Measurements from ENCODE around the gene PITRM1. TPM values are rescaled to one million over a fixed set of nuclear protein-coding genes. Genes with fewer than 3 reads are reported as not detected.
"Not testable (repeated sequence)": the region's sequence is repeated elsewhere in the genome, so short reads cannot be mapped to it uniquely, and the experiment has no call there.

The PITRM1 gene
- total RNA-seq, 1 experiment from 2014 or later = 41.7 TPM

DNA sequence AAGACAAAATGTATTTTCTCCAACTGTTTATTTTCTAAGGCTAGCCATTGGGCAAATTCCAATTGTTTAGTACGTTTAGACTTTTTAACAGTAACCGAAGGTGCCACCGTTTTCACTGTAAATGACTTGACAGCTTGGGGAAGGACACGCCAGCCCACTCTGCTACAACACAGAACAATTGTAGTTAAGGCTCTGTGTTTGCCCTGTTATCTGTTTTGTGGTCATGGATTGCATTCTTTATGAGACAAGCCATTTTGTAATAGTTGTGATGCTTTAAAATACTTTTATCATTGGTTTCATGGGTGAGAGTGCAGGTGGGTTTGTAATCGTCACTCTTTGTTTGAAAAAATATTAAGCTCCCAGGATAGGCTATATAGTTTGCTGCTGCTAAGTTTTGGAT, 6.6 kb upstream of the PITRM1 start:
- in situ Hi-C loops (cut with HindIII; ENCODE audit: low pct_unique_long_range_greater_than_20kb, low sequenced_read_pairs) = no loop called here
- no peak for DNase-seq (ENCODE audit: low read depth, low spot score)

DNA sequence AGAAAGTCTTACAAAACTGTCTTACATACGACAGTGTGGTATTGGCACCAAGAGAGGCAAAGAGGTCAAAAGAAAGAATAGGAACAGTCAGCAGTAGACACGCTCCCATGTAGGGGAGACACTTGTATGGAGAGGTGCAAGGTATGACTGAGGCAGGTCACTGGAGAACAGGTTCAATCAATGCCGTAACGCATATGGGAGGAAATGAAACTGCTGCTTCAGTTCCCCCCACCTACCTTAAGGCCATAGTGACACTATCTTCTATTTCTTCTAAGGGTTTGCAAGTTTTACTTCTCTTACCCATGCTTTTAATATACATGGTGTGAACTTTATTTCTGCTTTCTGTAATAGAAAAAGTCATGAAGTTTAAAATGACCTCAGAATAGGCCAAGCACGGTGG, 5.5 kb upstream of the PITRM1 start:
- in situ Hi-C loops (cut with HindIII; ENCODE audit: low pct_unique_long_range_greater_than_20kb, low sequenced_read_pairs) = no loop called here
- DNase-seq (ENCODE audit: low read depth, low spot score) = no peak

DNA sequence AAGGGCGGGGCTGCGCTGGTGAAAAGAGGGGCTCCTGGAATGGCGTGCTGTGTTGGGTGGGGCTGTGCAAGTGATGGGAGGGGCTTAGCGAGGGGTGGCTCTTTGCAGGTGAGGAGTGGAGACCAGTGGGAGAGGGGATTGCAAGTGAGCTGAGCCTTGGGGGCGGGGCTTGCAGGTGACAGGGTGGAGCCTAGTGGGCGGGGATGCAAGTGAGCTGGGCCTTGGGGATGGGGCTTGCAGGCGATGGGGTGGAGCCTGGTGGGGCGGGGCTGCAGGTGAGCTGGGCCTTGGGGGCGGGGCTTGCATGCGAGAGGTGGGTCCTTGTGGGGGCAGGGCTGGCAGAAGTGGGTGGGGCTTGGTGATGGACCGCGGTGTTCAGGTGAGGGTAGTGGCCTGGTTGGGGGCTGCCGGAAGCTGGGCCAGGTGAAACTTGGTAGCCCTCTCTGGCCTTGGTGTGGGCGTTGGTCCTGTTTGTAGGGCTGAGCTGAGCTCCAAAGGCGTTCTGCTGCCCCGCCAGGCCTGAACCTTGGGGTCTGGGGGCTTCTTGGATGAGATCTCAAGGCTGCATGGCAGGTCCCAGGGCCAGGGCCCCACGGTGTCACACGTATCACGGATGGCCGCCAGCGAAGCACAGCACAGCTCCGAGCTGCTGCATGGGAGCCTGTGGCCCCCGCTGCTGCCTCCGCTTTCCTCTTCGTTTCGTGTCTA, 743 bp upstream of the PITRM1 start:
- in situ Hi-C loops (cut with HindIII; ENCODE audit: low pct_unique_long_range_greater_than_20kb, low sequenced_read_pairs) = no loop called here
- no peak for DNase-seq (ENCODE audit: low read depth, low spot score)

DNA sequence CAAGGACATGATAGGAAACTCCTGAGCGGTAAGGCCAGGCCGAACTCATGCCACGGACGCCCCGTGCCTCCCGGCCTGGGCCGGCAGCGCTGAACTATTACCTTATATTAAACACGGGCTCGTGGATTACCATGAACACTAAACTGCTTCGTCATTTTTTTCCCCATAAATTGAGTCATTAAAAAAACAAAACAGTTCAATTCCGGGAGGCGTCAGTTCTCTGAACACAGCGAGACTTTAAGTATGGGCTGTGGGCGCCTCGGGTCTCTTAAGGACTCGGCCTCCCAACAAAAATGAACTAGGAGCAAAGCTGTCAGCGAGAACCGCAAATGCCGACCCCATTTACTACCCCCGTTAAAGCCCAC, 519 bp downstream of the PITRM1 start:
- peak; percentile 10 for DNase-seq (ENCODE audit: low read depth, low spot score)
- in situ Hi-C loops (cut with HindIII; ENCODE audit: low pct_unique_long_range_greater_than_20kb, low sequenced_read_pairs) = no loop called here

DNA sequence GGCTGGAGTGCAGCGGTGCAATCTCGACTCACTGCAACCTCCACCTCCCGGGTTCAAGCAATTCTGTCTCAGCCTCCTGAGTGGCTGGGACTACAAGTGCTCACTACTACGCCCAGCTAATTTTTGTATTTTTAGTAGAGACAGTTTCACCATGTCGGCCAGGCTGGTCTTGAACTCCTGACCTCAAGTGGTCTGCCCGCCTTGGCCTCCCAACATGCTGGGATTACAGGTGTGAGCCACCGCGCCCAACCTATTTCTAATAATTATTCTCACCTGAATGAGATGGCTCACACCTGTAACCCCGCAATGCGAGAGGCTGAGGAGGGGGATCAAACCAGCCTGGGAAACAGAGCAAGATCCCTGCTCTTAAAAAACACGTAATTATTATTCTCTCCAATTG, 1.1 kb downstream of the PITRM1 start:
- in situ Hi-C loops (cut with HindIII; ENCODE audit: low pct_unique_long_range_greater_than_20kb, low sequenced_read_pairs); DNase-seq (ENCODE audit: low read depth, low spot score): not testable (repeated sequence)

DNA sequence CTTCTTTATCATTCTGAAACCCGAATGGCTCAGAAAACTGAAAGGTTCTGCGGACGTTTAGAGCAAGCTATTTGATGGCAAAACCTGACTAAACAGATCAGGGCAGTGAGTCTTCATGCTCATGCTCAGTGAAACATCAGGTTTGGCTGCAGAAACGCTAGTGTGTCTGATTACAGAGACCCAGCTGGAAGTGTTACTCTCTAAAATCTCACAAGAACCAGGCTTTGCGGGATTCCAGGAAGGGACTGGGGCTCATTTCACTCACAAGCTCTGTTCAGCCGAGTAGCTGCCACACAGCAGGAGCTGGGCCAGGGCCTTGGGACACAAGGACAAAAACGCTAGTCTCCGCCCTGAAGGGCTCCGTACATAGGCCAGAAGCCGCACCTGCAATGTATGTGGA, 2.9 kb downstream of the PITRM1 start:
- no peak for DNase-seq (ENCODE audit: low read depth, low spot score)
- in situ Hi-C loops (cut with HindIII; ENCODE audit: low pct_unique_long_range_greater_than_20kb, low sequenced_read_pairs) = no loop called here

DNA sequence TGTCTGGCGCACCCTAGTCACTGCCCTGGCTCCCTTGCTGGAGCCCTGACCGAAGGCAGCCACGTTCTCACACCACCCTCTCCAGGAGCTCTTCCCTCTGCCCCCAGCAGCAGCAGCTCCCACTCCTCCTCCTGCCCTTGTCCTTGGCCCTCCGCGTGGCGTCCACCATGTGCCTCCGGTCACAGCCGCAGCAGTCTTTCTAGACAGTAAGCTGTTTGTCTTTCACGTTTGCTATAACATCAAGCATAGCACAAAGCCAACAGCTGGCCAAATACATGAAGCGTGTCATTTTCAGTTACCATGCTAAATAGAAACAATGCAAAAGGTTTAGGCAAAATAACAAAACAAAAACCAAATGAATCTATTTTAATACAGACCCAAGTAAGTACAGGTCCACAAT, 3.3 kb downstream of the PITRM1 start:
- in situ Hi-C loops (cut with HindIII; ENCODE audit: low pct_unique_long_range_greater_than_20kb, low sequenced_read_pairs) = no loop called here
- DNase-seq (ENCODE audit: low read depth, low spot score) = peak; percentile 33

DNA sequence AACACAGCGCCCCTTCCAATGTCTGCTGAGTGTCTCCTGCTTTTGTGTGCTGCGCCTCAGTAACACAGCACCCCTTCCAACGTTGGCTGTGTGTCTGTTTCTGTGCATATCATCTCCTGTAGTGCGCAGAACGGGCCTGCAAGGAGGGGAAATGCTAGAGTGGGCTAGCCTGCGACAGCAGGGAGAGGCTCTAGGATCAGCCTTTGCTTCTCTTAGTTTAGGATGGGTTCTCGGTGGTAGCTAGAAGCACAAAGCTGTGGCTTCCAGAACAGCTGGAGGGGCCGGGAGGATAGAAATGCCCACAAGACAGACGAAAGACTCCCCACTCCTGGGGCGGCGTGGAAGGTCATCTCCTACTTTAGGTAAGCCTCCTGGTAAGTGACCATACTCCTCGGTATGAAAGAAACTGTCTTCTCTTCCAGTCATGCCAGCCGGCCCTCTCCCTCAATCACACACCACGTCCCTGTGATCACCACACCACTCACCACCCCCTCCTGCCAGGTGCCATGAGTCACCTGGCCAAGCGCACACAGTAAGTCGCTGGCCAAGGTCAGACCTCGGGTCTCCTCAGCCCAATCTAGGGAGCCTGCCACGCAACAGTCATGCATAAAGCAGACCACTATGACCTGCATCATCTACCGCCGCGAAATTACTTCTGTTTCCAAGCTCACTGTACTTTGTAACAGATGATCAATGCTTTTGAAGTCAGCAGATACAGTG, 4.8 kb downstream of the PITRM1 start:
- in situ Hi-C loops (cut with HindIII; ENCODE audit: low pct_unique_long_range_greater_than_20kb, low sequenced_read_pairs) = no loop called here
- DNase-seq (ENCODE audit: low read depth, low spot score) = no peak

DNA sequence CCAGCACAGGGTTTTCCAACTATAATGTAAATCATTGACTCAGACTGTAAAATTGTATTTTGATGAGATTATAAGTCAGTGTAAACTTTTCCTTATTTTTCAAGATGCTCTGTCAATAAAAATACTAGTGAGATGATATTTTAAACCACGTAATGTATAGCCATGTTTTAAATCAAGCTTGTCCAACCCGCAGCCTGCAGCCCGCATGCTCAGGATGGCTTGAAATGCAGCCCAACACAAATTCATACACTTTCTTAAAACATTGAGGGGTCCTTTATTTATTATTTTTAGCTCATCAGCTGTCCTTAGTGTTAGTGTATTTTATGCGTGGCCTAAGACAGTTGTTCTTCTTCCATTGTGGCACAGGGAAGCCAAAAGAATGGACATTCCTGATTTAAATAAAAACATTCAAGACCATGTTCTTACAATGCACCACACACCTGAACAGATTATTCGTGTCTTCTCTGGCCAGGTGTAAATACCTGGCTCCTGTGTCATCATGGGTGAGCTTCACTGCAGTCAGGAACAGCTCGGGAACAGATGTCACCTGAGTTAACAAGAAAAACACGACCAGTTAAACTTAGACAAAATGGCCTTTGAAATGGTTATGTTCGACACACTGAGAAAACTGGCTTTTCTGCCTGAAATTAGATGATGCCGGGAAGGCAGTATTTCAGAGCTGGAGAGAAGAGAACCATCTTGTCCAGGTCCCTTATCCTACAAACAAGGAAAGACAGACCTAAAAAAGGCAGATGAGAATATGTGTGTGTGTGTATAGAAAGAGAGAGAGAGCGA, 5.9 kb downstream of the PITRM1 start:
- in situ Hi-C loops (cut with HindIII; ENCODE audit: low pct_unique_long_range_greater_than_20kb, low sequenced_read_pairs) = no loop called here
- DNase-seq (ENCODE audit: low read depth, low spot score) = no peak

DNA sequence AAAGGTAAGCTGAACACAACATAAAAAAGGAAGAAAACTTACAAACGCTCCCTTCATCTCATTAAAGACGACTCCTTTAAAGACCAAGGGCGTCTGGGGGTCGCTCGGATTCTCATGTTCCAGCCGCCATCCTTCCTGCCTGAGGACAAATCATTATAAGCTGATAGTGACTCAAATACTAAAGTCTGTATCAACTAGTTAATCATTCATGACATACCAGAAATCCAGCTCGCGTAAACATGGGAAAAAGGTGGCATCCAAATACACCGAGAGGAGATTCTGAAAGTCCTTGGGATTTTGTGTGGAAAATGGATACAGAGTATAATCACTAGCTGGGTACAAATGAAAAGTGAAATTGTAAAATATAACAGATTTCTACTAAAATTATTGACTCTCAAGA, 7.4 kb downstream of the PITRM1 start:
- DNase-seq (ENCODE audit: low read depth, low spot score) = no peak
- in situ Hi-C loops (cut with HindIII; ENCODE audit: low pct_unique_long_range_greater_than_20kb, low sequenced_read_pairs) = no loop called here

DNA sequence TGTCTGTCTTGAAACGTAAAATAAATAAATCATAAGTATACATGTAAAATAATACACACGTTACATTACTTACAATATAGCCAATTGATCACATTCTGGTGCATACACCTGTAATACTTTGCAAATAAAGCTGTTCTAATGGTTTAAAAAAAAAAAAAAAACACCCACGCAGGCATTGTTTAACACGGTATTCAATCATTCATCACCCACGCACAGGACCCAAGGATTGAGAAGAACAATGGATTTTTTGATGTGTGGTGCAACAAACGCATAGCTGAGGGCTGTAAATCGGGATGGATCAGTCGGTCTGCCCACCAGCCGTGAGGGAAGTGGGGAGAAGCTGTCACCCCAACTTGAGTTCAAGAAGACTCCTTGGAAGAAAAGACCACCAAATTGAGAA, 8.7 kb downstream of the PITRM1 start:
- no peak for DNase-seq (ENCODE audit: low read depth, low spot score)
- in situ Hi-C loops (cut with HindIII; ENCODE audit: low pct_unique_long_range_greater_than_20kb, low sequenced_read_pairs) = no loop called here

DNA sequence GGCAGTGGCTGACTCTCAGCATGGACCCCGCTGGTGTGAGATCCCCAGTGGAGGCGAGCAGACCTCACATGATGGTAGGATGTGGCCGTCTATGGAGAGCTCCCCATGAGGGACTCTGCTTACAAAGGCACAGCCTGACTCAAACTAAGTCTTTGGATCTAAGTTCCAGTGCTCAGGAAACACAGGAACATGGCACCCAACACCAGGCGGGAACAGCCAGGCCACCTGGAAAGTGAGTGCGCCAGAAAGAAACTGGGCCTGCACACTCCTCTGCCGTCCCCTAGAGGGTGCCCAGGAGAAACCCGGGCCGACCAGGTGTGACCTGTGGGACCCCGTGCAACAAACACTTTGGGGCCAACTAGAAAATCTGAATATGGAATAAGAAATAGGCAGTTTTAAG, 10.0 kb downstream of the PITRM1 start:
- in situ Hi-C loops (cut with HindIII; ENCODE audit: low pct_unique_long_range_greater_than_20kb, low sequenced_read_pairs) = no loop called here
- DNase-seq (ENCODE audit: low read depth, low spot score) = no peak

DNA sequence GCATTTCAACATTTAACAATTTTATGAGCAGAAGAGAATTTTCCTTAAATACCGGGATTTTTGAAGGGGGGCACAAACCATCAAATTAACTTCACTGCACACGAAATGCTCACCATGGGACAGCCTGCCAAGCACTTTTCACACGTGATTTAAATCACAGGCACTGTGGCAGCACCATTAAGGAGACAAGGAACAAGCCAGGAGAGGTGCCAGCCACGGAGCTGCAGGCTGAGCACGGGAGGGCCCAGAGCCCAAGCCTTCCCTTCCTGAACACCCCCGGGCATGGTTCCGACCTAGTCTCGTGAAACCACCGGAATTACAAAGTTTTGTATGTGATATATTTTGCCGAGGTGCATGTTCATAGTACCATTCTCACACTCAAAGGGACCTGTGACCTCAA, 13.4 kb downstream of the PITRM1 start:
- in situ Hi-C loops (cut with HindIII; ENCODE audit: low pct_unique_long_range_greater_than_20kb, low sequenced_read_pairs) = no loop called here
- no peak for DNase-seq (ENCODE audit: low read depth, low spot score)

DNA sequence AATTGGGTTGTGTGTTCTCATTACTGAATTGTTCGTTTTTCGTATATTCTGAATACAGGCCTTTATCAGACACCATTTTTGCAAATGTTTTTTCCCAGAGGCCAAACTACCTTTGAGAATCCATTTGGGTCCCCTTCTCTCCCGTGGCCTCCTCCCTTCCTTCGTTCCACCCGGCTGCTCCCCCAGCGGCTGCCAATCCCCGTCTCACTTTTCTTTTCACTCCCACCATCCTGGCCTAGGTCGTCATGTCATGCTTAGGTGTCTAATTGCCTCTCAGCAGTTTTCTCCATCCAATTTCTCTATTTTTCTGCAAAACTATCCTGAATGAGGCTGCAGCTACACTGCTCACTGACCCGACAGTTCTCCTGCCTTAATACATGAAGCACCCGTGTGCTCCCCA, 17.9 kb downstream of the PITRM1 start:
- in situ Hi-C loops (cut with HindIII; ENCODE audit: low pct_unique_long_range_greater_than_20kb, low sequenced_read_pairs) = no loop called here
- no peak for DNase-seq (ENCODE audit: low read depth, low spot score)

DNA sequence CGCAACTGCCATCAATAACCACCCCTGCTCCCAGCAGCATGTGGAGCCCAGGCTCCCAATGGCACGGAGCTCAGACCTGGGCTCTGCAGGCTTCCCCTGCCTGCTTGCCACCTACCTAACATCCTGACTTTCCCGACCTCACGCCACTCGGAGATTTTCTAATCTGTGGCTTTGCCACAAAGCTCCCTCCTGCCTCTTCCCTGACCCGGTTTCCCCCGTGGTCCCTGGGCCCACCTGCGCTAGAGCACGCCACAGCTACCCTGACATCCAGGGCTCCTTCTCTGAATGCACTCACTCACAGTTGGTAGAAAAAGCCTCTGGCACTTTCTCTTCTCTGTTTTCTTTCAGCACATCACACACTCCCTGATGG, 20.0 kb downstream of the PITRM1 start:
- in situ Hi-C loops (cut with HindIII; ENCODE audit: low pct_unique_long_range_greater_than_20kb, low sequenced_read_pairs) = no loop called here
- no peak for DNase-seq (ENCODE audit: low read depth, low spot score)

DNA sequence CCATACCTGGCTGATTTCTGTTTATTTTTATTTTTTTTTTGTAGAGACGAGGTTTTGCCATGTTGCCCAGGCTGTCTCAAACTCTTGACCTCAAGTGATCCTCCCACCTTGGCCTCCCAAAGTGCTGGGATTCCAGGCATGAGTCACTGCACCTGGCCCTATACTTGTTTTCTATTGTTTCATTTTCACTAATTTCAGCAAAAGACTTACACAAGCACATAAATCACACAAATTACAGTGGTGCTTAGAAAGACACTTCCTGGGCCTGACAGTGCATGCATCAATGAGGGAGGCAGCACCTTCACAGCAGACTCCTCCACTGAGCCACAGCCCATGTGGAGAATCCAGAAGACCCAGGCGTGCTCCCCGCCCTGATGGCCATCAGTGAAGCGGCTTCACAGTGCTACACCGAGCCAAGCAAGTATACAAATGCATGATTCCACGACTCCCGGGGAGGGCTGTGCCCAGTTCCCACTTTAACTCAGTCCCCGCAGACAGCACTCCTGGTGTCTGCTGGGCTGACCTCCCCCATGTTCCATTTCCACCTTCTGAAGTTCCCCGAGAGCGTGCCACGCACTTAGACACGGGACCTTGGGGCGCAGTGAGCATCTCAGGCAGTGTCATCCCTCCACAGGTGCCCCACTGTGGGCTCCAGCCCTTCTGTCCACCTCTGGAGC, 20.6 kb downstream of the PITRM1 start:
- in situ Hi-C loops (cut with HindIII; ENCODE audit: low pct_unique_long_range_greater_than_20kb, low sequenced_read_pairs) = no loop called here
- DNase-seq (ENCODE audit: low read depth, low spot score) = no peak

DNA sequence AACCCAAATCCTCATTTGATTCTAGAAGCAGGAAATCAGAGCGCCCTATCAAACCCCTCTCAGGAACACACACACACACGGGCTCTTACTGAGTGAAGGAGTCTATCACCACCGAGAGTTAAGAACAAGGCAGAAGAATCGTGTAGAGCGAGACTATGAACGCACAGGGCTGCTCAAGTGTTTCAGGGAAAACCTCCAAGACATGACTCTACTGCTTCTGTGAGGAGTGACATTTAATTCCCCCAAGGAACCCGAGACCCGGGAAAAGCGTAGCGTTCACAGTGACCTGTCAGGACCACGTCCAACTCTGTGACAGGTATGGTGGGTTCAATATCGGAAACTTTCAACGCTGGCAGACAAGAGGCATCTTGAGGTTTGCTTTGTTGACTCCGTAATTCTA, 21.6 kb downstream of the PITRM1 start:
- in situ Hi-C loops (cut with HindIII; ENCODE audit: low pct_unique_long_range_greater_than_20kb, low sequenced_read_pairs) = no loop called here
- no peak for DNase-seq (ENCODE audit: low read depth, low spot score)

DNA sequence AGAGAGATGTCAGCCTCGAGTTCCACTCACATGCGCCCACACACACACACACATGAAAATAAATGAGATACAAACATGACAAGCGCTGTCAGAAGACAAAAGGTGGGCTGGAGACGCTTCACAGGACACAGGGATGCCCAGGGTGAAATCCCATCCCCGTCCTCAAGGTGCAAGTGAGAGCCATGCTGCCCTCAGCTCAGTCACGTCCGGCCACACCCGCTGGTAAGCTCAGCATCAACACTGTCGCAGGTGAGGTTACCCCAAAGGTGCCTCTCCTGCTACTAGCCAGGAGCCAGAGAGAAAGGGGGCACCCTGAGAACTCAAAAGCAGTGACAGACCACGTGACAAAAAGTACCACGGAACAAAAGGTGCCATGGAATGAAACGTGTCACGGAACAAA, 22.2 kb downstream of the PITRM1 start:
- DNase-seq (ENCODE audit: low read depth, low spot score) = no peak
- in situ Hi-C loops (cut with HindIII; ENCODE audit: low pct_unique_long_range_greater_than_20kb, low sequenced_read_pairs) = no loop called here

All from SK-MEL-5 (cell line).